WTC11 (cell line): ENCODE results near the gene ACSF2.

ENCODE experiments used
- ATF6 ChIP-seq: sonication (generic); formaldehyde crosslinking; IDR thresholded peaks from 2 replicates; pipeline ENCODE4 v1.8.1; 2023; ENCODE audit warnings: mild to moderate bottlenecking, missing genetic modification reagents
- ESRRA ChIP-seq: sonication (generic); formaldehyde crosslinking; IDR thresholded peaks from 2 replicates; pipeline ENCODE4 v1.8.1; 2022; ENCODE audit warnings: mild to moderate bottlenecking, missing genetic modification reagents, borderline replicate concordance
- FOXK1 ChIP-seq: sonication (generic); formaldehyde crosslinking; IDR thresholded peaks from 2 replicates; pipeline ENCODE4 v1.8.0; 2022; ENCODE audit warnings: mild to moderate bottlenecking, moderate library complexity, missing genetic modification reagents
- NFYB ChIP-seq: sonication (generic); formaldehyde crosslinking; conservative IDR thresholded peaks from 2 replicates; pipeline ENCODE4 v1.8.0; 2022; ENCODE audit warnings: low read depth, missing genetic modification reagents
- NR1H2 ChIP-seq: sonication (generic); formaldehyde crosslinking; IDR thresholded peaks from 2 replicates; pipeline ENCODE4 v1.9.0; 2021; ENCODE audit warnings: mild to moderate bottlenecking, moderate library complexity, missing genetic modification reagents
- TP53 ChIP-seq: sonication (generic); formaldehyde crosslinking; IDR thresholded peaks from 2 replicates; pipeline ENCODE4 v1.8.1; 2023; ENCODE audit warnings: mild to moderate bottlenecking, missing genetic modification reagents
- USF2 ChIP-seq: sonication (generic); formaldehyde crosslinking; IDR thresholded peaks from 2 replicates; pipeline ENCODE4 v1.8.1; 2023; ENCODE audit warnings: mild to moderate bottlenecking, missing genetic modification reagents, moderate library complexity
- ZNF121 ChIP-seq: sonication (generic); formaldehyde crosslinking; IDR thresholded peaks from 2 replicates; pipeline ENCODE4 v1.8.0; 2023; ENCODE audit warnings: missing genetic modification reagents
- ZNF532 ChIP-seq: fragments of 250-450 bp; sonication (Bioruptor Pico); IDR thresholded peaks from 2 replicates; pipeline ENCODE4 v1.9.0; 2021; ENCODE audit warnings: mild to moderate bottlenecking, borderline replicate concordance
- ZSCAN18 ChIP-seq: fragments of 250-450 bp; sonication (Bioruptor Pico); IDR thresholded peaks from 2 replicates; pipeline ENCODE4 v2.1.2; 2022; ENCODE audit warnings: mild to moderate bottlenecking, moderate library complexity
- TF ChIP-seq, protein P1 (sequence below): fragments of 200-600 bp; IDR thresholded peaks from 2 replicates; pipeline ENCODE4 v1.8.0; 2022; ENCODE audit warnings: antibody characterized with exemption
- TF ChIP-seq, protein P2 (sequence below): sonication (generic); formaldehyde crosslinking; IDR thresholded peaks from 2 replicates; pipeline ENCODE4 v1.8.1; 2023; ENCODE audit warnings: mild to moderate bottlenecking, missing genetic modification reagents, moderate library complexity

GRCh38 chr17:50460831-50461526, 35.0 kb downstream of the ACSF2 start:
- TF ChIP-seq, protein P1, sequence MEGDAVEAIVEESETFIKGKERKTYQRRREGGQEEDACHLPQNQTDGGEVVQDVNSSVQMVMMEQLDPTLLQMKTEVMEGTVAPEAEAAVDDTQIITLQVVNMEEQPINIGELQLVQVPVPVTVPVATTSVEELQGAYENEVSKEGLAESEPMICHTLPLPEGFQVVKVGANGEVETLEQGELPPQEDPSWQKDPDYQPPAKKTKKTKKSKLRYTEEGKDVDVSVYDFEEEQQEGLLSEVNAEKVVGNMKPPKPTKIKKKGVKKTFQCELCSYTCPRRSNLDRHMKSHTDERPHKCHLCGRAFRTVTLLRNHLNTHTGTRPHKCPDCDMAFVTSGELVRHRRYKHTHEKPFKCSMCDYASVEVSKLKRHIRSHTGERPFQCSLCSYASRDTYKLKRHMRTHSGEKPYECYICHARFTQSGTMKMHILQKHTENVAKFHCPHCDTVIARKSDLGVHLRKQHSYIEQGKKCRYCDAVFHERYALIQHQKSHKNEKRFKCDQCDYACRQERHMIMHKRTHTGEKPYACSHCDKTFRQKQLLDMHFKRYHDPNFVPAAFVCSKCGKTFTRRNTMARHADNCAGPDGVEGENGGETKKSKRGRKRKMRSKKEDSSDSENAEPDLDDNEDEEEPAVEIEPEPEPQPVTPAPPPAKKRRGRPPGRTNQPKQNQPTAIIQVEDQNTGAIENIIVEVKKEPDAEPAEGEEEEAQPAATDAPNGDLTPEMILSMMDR, result no peak
- TF ChIP-seq TP53 (CRISPR knock-in tag), result no peak
- TF ChIP-seq, protein P2, sequence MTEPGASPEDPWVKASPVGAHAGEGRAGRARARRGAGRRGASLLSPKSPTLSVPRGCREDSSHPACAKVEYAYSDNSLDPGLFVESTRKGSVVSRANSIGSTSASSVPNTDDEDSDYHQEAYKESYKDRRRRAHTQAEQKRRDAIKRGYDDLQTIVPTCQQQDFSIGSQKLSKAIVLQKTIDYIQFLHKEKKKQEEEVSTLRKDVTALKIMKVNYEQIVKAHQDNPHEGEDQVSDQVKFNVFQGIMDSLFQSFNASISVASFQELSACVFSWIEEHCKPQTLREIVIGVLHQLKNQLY (CRISPR knock-in tag), result no peak
- TF ChIP-seq ESRRA (CRISPR knock-in tag), result no peak
- no peak for TF ChIP-seq FOXK1 (CRISPR knock-in tag)
- TF ChIP-seq USF2 (CRISPR knock-in tag), result no peak
- no peak for TF ChIP-seq ZNF532
- no peak for TF ChIP-seq NR1H2 (CRISPR knock-in tag)
- TF ChIP-seq NFYB, result no peak
- TF ChIP-seq ZSCAN18, result no peak
- TF ChIP-seq ZNF121 (CRISPR knock-in tag), result no peak
- TF ChIP-seq ATF6 (CRISPR knock-in tag), result no peak
